GM18868 (cell line): ENCODE results near the gene IFIT2.
"Not testable (repeated sequence)": the region's sequence is repeated elsewhere in the genome, so short reads cannot be mapped to it uniquely, and the experiment has no call there.

Experiments used
- ATAC-seq: cut with Tn5 transposase; IDR thresholded peaks from one replicate; pipeline ENCODE4 v1.9.1; 2021; ENCODE audit warnings: mild to moderate bottlenecking, moderate library complexity; ENCODE audit not compliant: unreplicated experiment

Gene IFIT2

GRCh38 chr10:89301721-89302445 is at the start of gene IFIT2:
TSS of gene IFIT2 (plus strand) at chr10:89302046. CDS start at chr10:89302124, 78 bp downstream.
- peak; percentile 74 for ATAC-seq

DNA sequence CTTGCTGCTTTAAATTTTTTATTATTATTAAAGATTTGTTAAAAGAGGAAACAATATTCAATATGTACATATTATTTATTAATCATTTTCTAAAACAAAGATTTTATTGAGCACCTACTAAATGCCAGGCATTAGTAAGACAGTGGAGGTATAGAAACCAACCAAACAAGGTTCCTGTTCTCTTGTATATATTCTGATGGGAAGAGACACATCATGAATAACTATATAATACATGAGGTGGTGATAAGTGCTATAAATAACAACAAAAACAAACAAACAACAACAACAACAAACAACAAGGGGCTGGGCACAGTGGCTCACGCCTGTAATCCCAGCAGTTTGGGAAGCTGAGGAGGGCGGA is 49.6 kb upstream of the IFIT2 start:
- no peak for ATAC-seq

- not testable (repeated sequence) for ATAC-seq
Measured at GRCh38 chr10:89255091-89255579, 46.7 kb upstream of the IFIT2 start.

DNA sequence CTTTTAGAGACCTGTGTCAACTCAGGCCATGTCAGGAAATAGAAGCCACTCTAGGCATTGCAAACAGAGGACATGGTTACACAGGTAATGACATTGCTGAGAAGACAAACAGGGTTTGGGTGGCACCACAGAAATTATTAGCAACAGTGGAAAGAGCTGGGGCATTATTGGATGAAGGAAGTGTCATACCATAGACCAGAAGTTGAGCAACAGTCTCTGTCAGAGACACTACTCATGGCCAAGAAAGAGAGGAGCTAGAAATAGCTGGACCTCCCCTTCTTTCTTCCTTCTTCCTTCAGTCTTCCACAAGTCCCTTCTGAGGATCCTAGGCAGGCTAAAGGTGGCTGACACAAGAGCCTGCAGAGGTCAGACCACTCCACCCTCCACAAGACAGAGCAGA is 46.1 kb upstream of the IFIT2 start:
- no peak for ATAC-seq

GRCh38 chr10:89256340-89256739 is 45.5 kb upstream of the IFIT2 start:
- no peak for ATAC-seq

- ATAC-seq: no peak
Measured at GRCh38 chr10:89256962-89257361, 44.9 kb upstream of the IFIT2 start.

DNA sequence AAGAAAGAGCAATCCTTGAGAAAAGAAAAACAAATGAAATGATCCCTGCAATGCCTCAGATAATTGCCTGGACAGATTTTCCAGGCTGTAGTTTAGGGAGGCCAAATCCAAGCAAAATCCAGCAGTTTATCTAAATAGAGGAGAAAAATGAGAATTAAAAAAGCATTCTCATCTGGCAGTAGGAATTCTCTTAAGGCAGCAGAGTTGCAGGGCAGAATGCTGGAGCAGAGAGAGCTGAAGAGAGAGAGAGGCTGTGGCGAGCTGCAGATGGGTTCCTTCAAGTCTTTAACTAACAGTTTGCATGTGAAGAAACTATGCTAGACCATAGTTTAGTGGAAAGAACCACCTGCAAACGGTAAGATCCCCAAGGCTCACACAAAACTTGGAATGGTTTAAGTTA is 44.3 kb upstream of the IFIT2 start:
- no peak for ATAC-seq

DNA sequence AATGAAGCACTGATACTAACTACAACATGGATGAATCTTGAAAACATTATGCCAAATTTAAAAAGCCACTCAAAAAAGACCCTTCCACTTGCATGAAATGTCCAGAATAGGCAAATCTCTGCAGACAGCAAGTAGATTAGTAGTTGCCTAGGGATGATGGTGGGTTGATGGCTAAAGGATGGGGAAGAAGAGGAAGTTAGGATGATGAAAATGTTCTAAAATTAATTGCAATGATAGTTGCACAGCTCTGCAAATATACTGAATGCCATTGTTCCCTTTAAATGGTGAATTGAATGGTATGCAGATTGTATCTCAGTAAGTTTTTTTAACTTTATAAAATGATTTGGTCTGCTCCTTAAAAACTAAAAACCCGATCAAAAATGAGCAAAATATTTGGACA is 43.0 kb upstream of the IFIT2 start:
- ATAC-seq: no peak

- ATAC-seq: no peak
Measured at GRCh38 chr10:89262086-89263051, 39.5 kb upstream of the IFIT2 start.

- no peak for ATAC-seq
Measured at GRCh38 chr10:89263091-89263490, 38.8 kb upstream of the IFIT2 start.

GRCh38 chr10:89263531-89263930 is 38.3 kb upstream of the IFIT2 start:
- ATAC-seq: no peak

GRCh38 chr10:89266721-89267453 is 35.0 kb upstream of the IFIT2 start:
- no peak for ATAC-seq

GRCh38 chr10:89269433-89270152 is 32.3 kb upstream of the IFIT2 start:
- ATAC-seq: no peak

- ATAC-seq: no peak
Measured at GRCh38 chr10:89270153-89270483, 31.7 kb upstream of the IFIT2 start.

DNA sequence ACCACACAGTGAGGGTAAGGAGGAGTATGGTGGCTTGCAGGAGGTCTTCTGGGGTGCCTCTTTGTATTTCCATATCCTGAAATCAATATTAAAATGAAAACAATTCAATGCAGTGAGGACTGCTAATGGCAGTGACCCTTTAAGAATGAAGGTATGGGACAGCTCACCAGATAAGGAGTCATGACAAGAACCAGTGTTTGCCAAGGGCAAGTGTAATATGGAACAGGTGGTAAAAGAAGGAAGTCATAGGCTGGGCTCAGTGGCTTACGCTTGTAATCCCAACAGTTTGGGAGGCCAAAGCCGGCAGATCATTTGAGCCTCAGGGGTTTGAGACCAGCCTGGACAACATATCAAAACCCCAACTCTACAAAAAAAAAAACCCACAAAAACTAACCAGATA is 30.3 kb upstream of the IFIT2 start:
- ATAC-seq: no peak

- no peak for ATAC-seq
Measured at GRCh38 chr10:89273680-89274079, 28.2 kb upstream of the IFIT2 start.

DNA sequence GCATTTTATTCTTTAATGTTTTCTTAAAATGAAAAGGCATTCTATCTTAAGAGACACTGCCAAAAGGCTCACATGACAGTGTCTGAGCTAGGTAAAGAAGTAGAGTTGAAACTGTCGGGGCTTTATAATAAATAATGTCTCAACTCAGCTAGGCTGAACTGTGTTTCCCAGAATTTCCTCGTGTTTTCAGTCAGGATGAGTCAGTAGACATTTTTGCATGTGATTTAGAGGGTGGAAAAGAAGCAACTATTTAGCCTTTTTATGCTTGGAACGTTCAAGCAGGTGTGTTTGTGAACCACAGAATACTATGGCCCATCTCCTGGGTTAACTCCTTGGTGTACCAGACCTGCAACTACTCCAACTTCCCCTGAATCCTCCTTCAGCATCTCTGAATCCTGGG is 26.9 kb upstream of the IFIT2 start:
- ATAC-seq: no peak

DNA sequence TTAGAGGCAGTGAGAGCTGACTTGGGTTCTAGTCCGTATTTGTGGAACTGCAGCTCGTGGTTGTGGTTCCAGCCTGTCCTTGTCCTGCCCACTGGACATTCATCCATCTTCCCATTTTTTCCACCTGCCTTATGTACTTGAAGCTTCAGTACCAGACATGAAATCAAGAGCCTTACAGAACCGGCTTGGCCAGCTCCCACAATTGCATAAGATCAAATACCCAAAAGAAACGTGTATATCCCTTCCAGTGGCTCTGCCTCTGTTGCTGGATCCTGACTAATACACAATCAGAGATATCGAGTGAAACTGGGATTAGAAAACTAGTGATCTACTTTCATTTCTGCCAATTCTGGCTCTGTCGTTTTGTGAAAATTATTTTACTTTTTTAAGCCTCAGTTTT is 26.5 kb upstream of the IFIT2 start:
- no peak for ATAC-seq

- no peak for ATAC-seq
Measured at GRCh38 chr10:89278034-89278535, 23.8 kb upstream of the IFIT2 start.

- no peak for ATAC-seq
Measured at GRCh38 chr10:89278900-89279392, 22.9 kb upstream of the IFIT2 start.
